Activated CD8-positive, alpha-beta memory T cell treated with anti-CD3 and anti-CD28 coated beads, Interleukin-2, amount 50 U/mL, for 1 hour (primary cell): ENCODE measurements around the gene STX10.
"Not testable (repeated sequence)": the region's sequence is repeated elsewhere in the genome, so short reads cannot be mapped to it uniquely, and the experiment has no call there.

Source experiments
- DNase-seq: peaks from one replicate; pipeline ENCODE4 v3.0.0-alpha.2; 2020; ENCODE audit errors: extremely low read depth

STX10 gene

GRCh38 chr19:13150187-13150930, at the start of gene STX10, which contains the start of gene IER2:
Gene STX10, minus strand, starts transcription at chr19:13150375. Its CDS starts 202 bp downstream, at chr19:13150173.
Gene IER2, plus strand, starts transcription at chr19:13150411. Its CDS starts 2,776 bp downstream, at chr19:13153187.
- peak; percentile 78 for DNase-seq

- DNase-seq = no peak
Observed at GRCh38 chr19:13198634-13199033, 48.5 kb upstream of the STX10 start.

GRCh38 chr19:13195678-13196077, 45.5 kb upstream of the STX10 start:
- no peak for DNase-seq

GRCh38 chr19:13190781-13191540, 40.8 kb upstream of the STX10 start:
- DNase-seq = no peak

GRCh38 chr19:13189600-13189999, 39.4 kb upstream of the STX10 start:
- DNase-seq = no peak

GRCh38 chr19:13187419-13187818, 37.2 kb upstream of the STX10 start:
- no peak for DNase-seq

- DNase-seq = not testable (repeated sequence)
Observed at GRCh38 chr19:13186688-13187087, 36.5 kb upstream of the STX10 start.

- DNase-seq = not testable (repeated sequence)
Observed at GRCh38 chr19:13185763-13186657, 35.8 kb upstream of the STX10 start.

- DNase-seq = not testable (repeated sequence)
Observed at GRCh38 chr19:13184926-13185325, 34.8 kb upstream of the STX10 start.

GRCh38 chr19:13181747-13182388, 31.7 kb upstream of the STX10 start:
- no peak for DNase-seq

- DNase-seq = not testable (repeated sequence)
Observed at GRCh38 chr19:13178291-13178690, 28.1 kb upstream of the STX10 start.

- DNase-seq = not testable (repeated sequence)
Observed at GRCh38 chr19:13177584-13177983, 27.4 kb upstream of the STX10 start.

GRCh38 chr19:13176345-13176744, 26.2 kb upstream of the STX10 start:
- no peak for DNase-seq

GRCh38 chr19:13173139-13173737, 23.1 kb upstream of the STX10 start:
- no peak for DNase-seq

- DNase-seq = no peak
Observed at GRCh38 chr19:13172346-13173138, 22.4 kb upstream of the STX10 start.

- no peak for DNase-seq
Observed at GRCh38 chr19:13171146-13171545, 21.0 kb upstream of the STX10 start.

GRCh38 chr19:13169769-13170168, 19.6 kb upstream of the STX10 start:
- DNase-seq = no peak

GRCh38 chr19:13166151-13166550, 16.0 kb upstream of the STX10 start:
- not testable (repeated sequence) for DNase-seq

- DNase-seq = no peak
Observed at GRCh38 chr19:13165162-13165997, 15.2 kb upstream of the STX10 start.
